Raji (cell line): Measurements from ENCODE around the gene NDFIP2.

Source experiments
- POLR2A ChIP-seq: IDR thresholded peaks from 2 replicates; pipeline ENCODE4 v1.6.1; 2011; ENCODE audit warnings: low read depth, low read length, control low read depth; ENCODE audit not compliant: insufficient read depth

Gene NDFIP2

GRCh38 chr13:79452239-79452913 is 28.6 kb upstream of the NDFIP2 start:
- TF ChIP-seq POLR2A: no peak

GRCh38 chr13:79455331-79455730 is 25.6 kb upstream of the NDFIP2 start:
- no peak for TF ChIP-seq POLR2A

- TF ChIP-seq POLR2A: no peak
Measured at GRCh38 chr13:79456051-79456450, 24.9 kb upstream of the NDFIP2 start.

- no peak for TF ChIP-seq POLR2A
Measured at GRCh38 chr13:79456656-79457365, 24.1 kb upstream of the NDFIP2 start.

- no peak for TF ChIP-seq POLR2A
Measured at GRCh38 chr13:79457390-79457789, 23.6 kb upstream of the NDFIP2 start.

GRCh38 chr13:79457948-79458347 is 23.0 kb upstream of the NDFIP2 start:
- TF ChIP-seq POLR2A: no peak

GRCh38 chr13:79458436-79458835 is 22.5 kb upstream of the NDFIP2 start:
- no peak for TF ChIP-seq POLR2A

- no peak for TF ChIP-seq POLR2A
Measured at GRCh38 chr13:79459906-79460305, 21.0 kb upstream of the NDFIP2 start.

GRCh38 chr13:79462895-79463294 is 18.1 kb upstream of the NDFIP2 start:
- TF ChIP-seq POLR2A: no peak

GRCh38 chr13:79463604-79464003 is 17.4 kb upstream of the NDFIP2 start:
- no peak for TF ChIP-seq POLR2A

GRCh38 chr13:79466872-79467271 is 14.1 kb upstream of the NDFIP2 start:
- TF ChIP-seq POLR2A: no peak

- no peak for TF ChIP-seq POLR2A
Measured at GRCh38 chr13:79468402-79468801, 12.6 kb upstream of the NDFIP2 start.

GRCh38 chr13:79468819-79469218 is 12.1 kb upstream of the NDFIP2 start:
- TF ChIP-seq POLR2A: no peak

GRCh38 chr13:79469608-79470007 is 11.3 kb upstream of the NDFIP2 start:
- no peak for TF ChIP-seq POLR2A

GRCh38 chr13:79470666-79471065 is 10.3 kb upstream of the NDFIP2 start:
- TF ChIP-seq POLR2A: no peak

GRCh38 chr13:79475569-79475968 is 5.4 kb upstream of the NDFIP2 start:
- TF ChIP-seq POLR2A: no peak

GRCh38 chr13:79477968-79478367 is 3.0 kb upstream of the NDFIP2 start:
- TF ChIP-seq POLR2A: no peak
